HG02623 (cell line): Measurements from ENCODE around the gene COL26A1.
"Not testable (repeated sequence)": the region's sequence is repeated elsewhere in the genome, so short reads cannot be mapped to it uniquely, and the experiment has no call there.

Experiments used
- ATAC-seq: cut with Tn5 transposase; IDR thresholded peaks from one replicate; pipeline ENCODE4 v1.9.1; 2021; ENCODE audit warnings: moderate library complexity; ENCODE audit not compliant: unreplicated experiment

The COL26A1 gene

DNA sequence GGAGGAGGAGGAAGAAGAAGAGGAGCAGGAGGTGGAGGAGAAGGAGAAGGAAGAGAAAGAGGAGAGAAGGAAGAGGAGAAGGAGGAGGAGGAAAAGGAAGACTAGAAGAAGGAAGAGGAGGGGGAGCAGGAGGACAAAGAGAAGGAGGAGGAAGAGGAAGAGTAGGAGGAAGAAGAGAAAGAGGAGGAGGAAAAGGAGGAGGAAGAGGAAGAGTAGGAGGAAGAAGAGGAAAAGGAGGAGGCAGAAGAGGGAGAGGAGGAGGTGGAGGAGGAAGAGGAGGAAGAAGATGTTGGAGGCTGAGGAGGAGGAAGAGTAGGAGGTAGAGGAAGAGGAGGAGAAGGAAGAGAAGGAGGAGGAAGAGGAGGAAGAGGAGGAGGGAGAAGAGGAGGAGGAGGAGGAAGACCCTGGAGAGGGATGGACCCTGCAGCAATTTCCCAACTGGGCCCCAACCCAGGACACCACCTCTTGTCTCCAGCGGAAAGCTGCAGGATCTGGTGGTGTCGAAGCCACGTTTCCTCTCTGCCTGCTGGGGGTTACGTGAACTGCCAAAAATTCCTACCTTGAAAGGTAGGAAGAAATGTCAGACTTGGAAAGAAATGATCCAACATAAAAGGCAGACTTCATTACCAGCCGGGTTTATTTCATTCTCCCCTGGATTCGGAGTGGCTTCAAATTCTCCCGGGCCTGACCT is 38.9 kb downstream of the COL26A1 start:
- no peak for ATAC-seq

GRCh38 chr7:101402081-101402779 is 39.6 kb downstream of the COL26A1 start:
- ATAC-seq, result no peak

GRCh38 chr7:101402835-101403234 is 40.2 kb downstream of the COL26A1 start:
- no peak for ATAC-seq

DNA sequence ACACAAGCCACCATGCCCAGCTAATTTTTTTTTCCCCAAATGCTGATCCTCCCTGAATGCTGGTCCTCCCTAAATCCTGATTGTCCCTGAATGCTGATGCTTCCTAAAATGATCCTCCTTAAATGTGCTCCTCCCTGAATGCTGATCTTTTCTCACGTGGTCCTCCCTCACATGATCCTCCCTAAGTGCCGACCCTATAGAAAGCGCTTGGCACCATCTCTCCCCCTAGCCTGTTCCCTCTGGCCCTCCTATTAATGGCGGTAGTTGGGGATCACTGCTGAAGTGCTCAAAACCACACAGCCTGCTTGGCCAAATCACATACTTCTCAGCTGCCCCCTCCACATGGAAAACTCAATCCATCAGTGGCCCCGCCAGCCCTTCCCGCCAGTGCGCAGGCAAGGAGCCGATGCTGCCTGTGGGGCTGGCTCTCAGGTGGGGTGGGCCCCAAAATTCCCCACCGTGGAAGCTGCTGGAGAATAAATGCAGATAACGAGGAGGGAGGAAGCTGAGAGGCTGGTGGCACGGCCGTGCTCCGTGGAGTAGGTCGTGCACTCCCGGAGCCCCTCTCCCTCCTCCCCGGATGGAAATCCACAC is 42.9 kb downstream of the COL26A1 start:
- no peak for ATAC-seq

DNA sequence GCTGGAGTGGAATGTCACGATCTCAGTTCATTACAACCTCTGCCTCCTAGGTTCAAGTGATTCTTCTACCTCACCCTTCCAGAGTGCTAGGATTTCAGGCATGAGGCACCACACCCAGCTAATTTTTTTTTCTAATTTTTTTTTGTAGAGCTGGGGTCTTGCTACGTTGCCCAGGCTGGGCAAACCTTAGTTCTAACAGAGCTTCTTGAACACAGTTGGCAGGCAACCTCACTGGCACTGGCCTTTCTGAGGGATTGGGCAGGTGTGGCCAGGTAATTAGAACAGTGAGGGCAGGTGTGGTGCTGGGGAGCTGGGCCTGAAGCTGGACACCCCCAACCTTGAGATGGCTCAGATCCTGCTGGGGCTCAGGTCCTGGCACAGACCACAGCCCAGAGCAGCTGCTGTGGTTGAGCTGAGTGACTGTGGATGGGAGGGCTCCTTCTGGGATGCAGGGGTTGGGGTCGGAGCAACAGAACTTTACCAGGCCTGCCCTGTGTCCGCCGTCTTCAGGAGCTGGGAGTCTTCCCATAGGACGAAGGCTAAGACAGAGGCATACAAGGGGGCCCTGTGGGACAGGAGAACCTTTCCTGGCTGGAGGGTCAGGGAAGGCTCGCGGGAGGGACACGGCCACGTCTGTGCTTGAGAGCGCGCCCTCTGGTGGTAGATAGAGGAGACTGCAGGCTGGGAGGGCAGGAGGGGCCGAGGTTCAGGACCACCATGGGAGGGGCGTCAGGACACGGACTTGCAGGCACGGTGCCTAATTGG is 48.2 kb downstream of the COL26A1 start:
- ATAC-seq, result no peak

DNA sequence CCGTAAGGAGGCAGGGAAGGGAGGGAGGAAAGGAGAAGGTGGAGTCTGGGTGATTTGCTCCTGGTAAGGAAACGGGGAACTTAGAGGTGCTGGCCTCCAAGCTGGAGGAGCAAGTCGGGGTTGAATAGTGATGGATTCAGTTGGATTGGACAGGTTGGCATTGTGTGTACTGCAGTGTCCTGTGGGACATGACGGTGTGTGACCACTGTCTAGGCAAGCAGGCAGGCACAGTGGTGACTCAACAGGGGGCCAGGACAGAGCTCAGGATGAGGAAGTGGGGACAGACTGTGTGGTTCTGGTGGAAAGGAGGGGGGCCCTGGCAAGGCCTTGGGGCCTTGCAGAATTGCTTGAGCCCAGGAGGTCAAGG is 48.8 kb downstream of the COL26A1 start:
- ATAC-seq, result no peak

GRCh38 chr7:101412976-101413375 is 50.3 kb downstream of the COL26A1 start:
- no peak for ATAC-seq

DNA sequence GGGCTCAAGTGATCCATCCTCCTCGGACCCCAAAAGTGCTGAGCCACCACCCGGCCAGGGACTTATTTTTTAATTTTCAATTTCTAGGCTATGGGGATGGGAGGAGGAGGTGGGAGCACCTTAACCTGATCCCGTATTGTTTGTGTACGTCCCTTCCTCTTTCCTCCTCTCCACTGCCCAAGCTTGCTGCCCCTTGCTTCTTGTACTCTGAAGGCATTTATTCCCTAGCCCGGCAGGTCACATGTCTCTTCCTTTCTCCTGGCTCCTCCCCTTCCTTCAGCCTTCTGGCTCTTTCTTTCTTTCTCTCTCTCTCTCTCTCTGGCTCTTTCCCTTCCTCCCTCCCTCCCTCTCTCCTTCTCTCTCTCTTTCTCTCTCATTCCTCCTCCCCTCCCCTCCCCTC is 56.0 kb downstream of the COL26A1 start:
- no peak for ATAC-seq

- no peak for ATAC-seq
These were observed 57.2 kb downstream of the COL26A1 start for GRCh38 chr7:101419831-101420230.

GRCh38 chr7:101420436-101420835 is 57.8 kb downstream of the COL26A1 start:
- ATAC-seq, result no peak

DNA sequence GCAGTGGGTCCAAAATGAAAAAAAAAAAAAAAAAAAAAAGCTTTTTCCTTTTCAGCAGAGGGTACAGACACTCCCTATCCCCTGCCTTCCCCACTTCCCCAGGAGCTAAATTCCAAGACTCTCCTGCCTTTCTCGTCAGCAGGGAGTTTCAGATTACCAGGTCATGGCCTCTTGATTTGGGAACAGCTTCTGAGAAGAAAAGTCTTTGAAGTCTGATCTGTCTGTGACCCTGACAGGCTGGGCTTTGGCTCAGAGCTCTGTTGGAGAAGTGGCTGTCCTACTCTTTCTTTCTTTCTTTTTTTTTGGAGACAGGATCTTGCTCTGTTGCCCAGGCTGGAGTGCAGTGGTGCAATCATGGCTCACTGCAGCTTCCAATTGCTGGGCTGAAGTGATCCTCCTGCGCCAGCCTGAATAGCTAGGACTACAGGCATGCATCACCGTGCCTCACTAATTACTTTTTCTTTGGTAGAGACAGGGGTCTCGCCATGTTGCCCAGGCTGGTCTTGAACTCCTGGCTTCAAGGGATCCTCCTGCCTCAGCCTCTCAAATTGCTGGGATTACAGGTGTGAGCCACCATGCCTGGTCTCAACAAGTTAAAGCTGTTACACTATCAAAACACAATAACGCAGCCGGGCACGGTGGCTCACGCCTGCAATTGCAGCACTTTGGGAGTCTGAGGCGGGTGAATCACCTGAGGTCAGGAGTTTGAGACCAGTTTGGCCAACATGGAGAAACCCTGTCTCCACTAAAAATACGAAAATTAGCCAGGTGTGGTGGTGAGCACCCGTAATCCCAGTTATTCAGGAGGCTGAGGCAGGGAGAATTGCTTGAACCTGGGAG is 59.9 kb downstream of the COL26A1 start:
- ATAC-seq, result no peak

DNA sequence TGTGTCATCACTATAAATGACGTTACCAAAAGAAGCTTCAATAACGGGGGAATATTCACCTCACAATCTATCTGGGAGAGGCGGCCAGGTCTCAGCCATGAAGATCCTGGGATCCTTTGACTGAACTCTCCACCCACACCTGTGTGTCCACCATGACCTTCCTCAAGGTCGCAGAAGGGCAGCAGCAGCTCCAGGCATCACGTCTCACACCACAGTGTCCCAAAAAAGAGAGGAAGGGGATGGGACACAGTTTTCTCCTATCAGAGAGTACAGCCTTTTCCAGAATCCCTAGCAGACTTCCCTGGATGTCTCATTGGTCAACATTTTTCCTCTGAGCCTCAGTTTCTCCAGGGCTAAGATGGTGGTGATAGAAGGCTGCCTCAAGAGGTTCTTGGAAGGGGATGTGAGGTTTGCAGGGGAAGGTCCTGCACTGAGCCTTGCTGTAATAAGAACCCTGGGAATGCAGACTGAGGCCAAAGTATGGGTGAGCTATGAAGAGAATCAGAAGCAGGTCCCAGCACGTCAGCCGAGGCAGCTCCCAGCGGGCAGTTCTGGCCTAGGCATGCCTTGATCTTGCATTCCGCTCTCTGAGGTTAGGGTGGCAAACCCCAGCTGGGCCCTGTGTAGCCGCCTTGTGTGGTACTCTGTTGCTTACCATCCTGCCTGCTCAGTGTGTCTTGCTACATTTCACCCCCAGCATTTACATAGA is 63.8 kb downstream of the COL26A1 start:
- ATAC-seq, result no peak

- no peak for ATAC-seq
These were observed 65.6 kb downstream of the COL26A1 start for GRCh38 chr7:101428093-101428866.

- ATAC-seq, result no peak
These were observed 69.6 kb downstream of the COL26A1 start for GRCh38 chr7:101432316-101432715.

- no peak for ATAC-seq
These were observed 71.0 kb downstream of the COL26A1 start for GRCh38 chr7:101433688-101434087.

DNA sequence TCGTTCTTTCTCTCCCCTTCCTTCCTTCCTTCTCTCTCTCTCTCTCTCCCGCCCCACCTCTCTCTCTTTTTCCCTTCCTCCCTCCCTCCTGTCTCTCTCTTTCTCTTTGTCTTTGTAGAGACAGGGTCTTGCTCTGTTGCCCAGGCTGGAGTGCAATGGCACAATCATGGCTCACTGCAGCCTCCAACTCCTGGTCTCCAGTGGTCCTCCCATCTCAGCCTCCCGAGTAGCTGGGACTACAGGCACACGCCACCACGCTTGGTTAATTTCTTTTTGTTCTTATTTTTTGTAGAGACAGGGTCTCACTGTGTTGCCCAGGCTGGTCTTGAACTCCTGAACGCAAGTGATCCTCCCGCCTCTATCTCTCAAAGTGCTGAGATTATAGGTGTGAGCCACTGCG is 71.5 kb downstream of the COL26A1 start:
- ATAC-seq, result not testable (repeated sequence)

- ATAC-seq, result no peak
These were observed 73.0 kb downstream of the COL26A1 start for GRCh38 chr7:101435461-101436220.

- no peak for ATAC-seq
These were observed 73.6 kb downstream of the COL26A1 start for GRCh38 chr7:101436221-101436735.
